B cell (primary cell): ENCODE results near the gene CLIP2.

Experiments used
- EZH2 ChIP-seq: IDR thresholded peaks from 2 replicates; pipeline ENCODE4 v1.6.1; 2012; ENCODE audit warnings: borderline replicate concordance, low read depth, mild to moderate bottlenecking, moderate library complexity, low read length; ENCODE audit not compliant: insufficient read depth, poor library complexity, severe bottlenecking
- TF ChIP-seq, protein P1 (sequence below): fragments of 200-600 bp; IDR thresholded peaks from one replicate; pipeline ENCODE4 v1.8.0; 2022; ENCODE audit warnings: antibody characterized with exemption, mild to moderate bottlenecking

DNA sequence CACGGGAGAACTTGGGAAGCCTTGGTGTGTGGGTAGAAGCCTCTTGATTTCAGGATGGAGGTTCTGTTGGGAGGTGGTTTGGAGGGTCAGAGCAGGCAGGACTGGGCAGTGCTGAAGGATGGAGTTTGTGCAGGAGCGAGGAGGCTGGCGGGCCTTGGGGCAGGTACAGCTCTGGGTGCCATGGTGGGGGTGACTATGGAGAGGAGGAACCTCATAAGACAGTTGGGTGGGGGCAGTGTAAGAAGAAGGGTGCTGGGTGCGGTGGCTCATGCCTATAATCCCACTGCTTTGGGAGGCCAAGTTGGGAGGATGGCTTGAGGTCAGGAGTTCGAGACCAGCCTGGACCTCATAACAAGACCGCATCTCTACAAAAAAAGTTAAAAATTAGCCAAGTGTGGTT, 109.8 kb downstream of the CLIP2 start:
- no peak for TF ChIP-seq EZH2
- TF ChIP-seq, protein P1, sequence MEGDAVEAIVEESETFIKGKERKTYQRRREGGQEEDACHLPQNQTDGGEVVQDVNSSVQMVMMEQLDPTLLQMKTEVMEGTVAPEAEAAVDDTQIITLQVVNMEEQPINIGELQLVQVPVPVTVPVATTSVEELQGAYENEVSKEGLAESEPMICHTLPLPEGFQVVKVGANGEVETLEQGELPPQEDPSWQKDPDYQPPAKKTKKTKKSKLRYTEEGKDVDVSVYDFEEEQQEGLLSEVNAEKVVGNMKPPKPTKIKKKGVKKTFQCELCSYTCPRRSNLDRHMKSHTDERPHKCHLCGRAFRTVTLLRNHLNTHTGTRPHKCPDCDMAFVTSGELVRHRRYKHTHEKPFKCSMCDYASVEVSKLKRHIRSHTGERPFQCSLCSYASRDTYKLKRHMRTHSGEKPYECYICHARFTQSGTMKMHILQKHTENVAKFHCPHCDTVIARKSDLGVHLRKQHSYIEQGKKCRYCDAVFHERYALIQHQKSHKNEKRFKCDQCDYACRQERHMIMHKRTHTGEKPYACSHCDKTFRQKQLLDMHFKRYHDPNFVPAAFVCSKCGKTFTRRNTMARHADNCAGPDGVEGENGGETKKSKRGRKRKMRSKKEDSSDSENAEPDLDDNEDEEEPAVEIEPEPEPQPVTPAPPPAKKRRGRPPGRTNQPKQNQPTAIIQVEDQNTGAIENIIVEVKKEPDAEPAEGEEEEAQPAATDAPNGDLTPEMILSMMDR = no peak
